Stimulated activated CD4-positive, alpha-beta T cell treated with anti-CD3 and anti-CD28 coated beads, Interleukin-1b, Interleukin-23, amount 100 ng/mL, for 24 hours (primary cell): ENCODE measurements around the gene POSTN.
"Not testable (repeated sequence)": the region's sequence is repeated elsewhere in the genome, so short reads cannot be mapped to it uniquely, and the experiment has no call there.

ENCODE experiments used
- DNase-seq, 4 experiments: peaks; one replicate each; pipeline ENCODE4 v3.0.0-alpha.2; 2020; ENCODE audit warnings: low read depth in 4 of 4, low spot score in 1 of 4

Gene POSTN

DNA sequence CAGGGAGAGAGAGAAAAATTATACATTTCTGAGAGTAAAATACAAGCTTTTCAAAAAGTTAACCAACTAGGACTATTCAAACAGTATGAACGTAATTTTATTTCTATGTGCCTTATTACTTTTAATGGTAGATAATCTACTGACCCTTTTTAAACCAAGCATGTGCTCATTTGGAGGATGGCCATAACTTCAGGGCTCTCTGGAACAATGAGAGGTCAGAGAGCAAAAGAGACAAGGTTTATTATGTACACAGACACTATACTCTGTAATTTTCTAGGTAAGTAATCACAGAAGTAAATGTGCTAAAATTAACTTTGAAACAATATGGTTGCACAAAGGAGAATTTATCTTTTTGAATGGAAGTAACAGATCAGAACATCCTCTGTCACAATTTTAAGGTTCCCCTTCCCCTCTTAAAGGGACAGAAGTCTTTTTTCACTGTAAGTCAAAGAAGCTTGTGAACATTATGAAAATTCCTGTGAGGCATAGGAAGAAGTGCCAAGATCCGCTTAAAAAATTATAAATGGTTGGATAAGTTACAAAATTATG is 1.0 kb downstream of the POSTN start:
- no peak for DNase-seq

DNA sequence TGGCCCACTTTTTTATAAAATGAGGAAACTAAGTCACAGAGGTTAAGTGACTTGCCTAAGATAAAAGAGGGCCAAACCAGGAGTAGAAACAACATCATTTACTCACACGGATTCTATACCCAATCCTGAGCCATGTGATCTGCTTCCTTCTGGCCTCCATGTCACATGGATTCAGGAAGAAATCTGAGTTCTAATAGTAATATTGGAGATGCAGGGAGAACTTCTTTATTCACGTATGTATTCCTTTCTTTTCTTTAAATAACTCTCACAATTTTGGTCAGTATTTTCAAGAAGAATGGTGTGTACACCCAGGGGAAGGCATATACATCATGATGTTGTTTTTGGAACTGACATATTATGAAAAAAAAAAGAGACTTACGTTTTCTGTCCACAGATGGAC is 1.8 kb downstream of the POSTN start:
- no peak for DNase-seq

DNA sequence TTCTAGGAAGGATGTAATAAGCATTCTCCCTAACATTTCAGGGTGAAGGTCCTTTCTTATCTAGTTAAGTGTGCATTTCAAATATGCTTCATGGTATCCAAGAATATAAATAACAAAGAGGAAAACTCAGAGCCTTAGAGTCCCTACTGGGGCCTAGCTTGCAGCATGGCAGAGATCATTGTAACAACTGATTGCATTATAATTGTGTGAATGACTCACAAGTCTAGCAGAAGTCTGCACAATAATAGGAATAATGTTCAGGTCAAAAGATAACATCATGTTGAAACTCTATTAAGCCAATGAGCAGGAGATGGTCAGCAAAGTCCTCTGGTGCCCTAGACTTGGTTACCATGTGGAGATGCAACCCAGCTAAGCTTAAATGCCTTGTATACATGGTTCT is 3.4 kb downstream of the POSTN start:
- DNase-seq: no peak

DNA sequence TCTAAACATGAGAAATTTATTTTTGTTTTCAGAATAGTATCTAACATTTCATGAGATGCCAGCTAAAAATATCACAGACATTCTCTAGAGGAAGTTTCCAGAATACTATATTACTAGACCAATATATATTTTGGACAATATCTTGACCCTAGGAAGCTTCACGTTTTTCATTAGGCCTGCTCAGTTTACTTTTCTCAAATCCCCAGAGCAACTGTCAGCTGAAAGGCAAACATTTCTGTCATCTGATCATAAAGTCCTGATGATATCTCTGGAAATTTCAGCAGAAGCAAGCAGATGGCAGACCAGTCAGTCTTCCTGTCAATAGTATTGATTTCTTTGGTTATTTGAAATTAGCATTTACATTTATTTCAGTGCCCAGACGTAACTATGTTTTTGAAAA is 4.0 kb downstream of the POSTN start:
- DNase-seq: no peak

DNA sequence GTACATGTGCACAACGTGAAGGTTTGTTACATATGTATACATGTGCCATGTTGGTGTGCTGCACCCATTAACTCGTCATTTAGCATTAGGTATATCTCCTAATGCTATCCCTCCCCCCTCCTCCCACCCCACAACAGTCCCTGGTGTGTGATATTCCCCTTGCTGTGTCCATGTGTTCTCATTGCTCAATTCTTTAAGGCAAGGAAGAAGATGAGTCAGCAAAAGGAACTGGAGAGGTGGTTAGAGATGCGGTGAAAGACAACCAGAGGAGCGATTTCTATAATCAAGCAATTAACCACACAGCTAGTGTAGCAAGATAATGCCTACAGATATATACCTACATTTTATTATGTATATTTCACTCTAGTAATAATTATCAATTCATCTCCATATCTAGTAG is 9.2 kb downstream of the POSTN start:
- DNase-seq: not testable (repeated sequence)

DNA sequence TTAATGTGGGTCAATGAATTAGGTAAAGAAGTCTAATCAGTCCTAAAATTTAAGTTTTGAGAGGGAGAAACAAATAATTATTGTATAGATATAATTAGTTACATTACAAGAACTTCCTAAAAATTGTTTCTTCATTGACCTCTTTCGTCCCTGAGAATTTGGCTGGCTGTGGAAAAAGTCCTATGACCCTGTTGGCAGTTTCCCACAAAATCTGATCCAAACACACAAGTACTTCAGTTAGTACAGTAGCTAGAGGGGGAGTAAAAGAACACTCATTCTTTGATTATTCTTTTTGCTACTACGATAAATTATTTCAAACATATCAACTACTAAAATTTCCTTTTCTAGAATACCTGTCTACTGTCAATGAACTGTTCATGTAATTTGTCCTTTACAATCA is 11.3 kb downstream of the POSTN start:
- DNase-seq: no peak

DNA sequence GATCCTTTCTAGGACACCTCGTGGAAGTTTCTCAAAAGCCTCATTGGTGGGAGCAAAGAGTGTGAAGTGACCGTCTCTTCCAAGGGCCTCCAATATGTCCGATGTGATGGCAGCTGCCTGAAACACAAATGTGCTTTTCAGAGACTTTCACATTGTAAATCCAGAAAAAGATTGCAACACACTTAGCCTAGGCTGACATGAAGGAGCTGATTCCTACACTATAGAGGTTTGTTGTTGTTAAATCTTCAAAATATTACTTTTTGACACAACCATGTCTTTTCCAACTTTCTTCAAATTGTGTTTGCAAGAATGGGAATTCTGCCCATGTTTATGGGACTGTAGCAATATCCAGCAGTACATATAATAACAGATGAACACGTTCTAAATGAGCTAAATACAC is 12.4 kb downstream of the POSTN start:
- no peak for DNase-seq

DNA sequence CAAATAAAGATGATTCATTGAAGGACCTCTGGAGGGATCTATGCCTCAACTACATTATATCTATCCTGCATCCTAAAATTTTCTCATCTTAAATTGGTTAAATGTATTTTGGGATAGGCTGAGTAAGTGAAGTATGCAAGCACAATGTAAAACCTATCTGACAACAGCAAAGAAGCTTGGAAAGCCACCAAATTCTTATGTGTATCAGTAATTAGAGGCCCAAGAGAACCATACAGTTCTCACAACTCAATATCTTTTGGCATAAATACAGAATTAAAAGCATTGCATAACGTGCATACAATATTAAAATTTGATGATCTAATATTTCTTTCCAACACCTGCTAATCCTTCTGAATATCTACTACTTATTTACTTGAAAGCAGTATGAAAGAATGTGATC is 13.0 kb downstream of the POSTN start:
- no peak for DNase-seq

DNA sequence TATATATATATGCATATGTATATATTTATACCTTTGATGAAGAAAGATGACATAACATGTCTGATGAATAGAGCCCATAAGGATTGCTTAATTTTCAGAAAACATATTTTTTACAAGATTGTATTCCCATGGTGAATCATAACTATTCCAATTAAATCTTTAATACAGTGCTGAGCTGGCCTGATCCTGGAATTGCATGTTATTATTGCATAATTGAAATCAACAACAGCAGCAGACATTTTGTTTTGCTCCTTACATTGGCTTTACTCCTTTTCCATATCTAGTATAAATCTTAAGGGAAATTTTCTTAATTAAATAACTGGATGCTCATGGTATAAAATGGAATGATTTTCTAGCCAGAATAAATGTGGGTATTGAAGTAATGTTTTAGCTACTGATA is 22.0 kb downstream of the POSTN start:
- no peak for DNase-seq

DNA sequence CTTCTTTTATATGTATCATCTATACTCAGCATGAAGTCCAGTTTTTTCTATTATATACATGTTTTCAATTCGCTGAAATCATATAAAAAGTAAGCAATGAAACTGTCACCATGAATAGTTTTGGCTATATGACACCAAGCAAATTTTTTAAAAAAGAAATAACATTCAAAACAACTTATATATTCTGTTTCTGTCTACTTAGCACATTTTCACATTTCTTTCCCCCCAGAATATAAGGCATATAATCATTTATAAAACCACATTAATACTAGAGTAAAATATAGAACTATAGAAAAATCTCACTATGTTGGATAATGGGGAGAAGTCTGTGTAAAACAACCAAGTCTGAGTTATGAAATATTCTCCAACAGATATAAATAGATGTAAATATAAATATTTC is 33.1 kb downstream of the POSTN start:
- DNase-seq: no peak

DNA sequence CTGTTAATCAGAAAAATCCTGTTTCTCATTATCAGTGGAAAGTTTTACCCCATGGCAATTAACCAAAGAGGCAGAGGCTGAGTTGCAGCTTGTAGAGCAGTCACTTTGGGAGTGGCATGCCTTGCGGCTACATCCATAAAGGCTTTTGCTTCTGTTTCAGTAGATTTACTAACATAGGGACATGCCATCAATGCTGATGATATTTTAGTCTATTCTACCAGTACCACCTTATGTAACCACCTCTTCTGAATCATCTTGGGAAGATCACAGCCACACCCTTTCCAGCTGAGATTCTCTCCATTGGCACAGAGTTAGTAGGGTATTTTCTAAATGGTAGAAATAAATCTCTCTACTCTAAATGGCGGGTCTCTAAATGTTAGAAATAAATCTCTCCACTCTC is 37.5 kb downstream of the POSTN start:
- no peak for DNase-seq

DNA sequence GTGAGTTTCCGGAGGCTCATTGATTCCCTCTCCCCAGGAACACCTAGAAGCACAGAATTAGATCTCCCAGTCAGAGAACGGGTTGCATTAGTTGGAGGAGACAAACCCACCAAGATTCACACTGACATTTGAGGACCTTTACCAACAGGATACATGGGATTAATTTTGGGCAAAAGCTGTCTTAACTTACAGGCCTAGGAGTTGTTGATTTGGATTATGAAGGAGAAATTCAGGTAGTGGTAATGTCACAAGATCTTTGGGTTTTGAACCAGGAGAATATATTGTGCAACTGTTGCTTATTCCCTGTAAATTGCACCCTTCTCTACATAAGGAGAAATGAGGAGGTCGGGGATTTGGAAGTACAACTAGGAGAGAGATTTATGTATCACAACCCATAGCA is 38.0 kb downstream of the POSTN start:
- no peak for DNase-seq

DNA sequence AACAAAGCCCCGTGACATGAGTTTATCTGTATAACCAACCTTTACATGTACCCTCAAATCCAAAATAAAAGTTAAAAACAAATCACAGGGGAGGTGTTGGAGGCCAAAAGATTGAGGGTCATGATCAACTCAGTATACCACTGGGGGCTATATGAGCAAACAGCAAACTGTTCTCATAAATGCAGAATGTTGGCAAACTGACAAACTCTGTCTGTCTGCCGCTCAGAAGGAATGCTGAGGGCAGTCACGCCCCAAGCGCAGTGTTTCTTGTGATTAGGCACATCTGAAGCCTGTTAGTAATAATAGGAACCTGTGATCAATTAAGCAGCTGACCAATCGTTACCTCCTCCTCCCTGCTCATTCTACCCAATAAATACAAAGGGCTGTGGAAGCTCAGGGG is 39.8 kb downstream of the POSTN start:
- DNase-seq: not testable (repeated sequence)

DNA sequence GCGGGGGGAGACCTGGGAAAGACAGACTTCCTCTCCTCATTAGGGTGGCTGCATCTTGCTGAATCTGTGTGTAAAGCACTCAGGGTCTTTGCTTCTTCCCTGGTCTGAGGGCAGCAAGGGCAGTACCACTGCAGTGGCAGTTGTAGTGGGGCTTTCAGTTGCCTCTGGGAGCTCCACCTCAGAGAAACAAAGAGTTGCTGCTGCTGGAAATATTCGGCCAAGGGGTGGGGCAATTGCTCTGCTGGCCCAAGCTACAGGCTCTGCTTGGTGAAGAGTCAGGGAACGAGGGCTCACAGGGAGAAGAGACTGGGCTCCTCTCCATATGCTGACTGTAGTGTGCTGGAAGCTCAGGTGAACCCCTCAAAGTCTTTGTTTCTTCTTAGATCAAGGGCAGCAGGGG is 52.5 kb downstream of the POSTN start:
- DNase-seq: no peak

DNA sequence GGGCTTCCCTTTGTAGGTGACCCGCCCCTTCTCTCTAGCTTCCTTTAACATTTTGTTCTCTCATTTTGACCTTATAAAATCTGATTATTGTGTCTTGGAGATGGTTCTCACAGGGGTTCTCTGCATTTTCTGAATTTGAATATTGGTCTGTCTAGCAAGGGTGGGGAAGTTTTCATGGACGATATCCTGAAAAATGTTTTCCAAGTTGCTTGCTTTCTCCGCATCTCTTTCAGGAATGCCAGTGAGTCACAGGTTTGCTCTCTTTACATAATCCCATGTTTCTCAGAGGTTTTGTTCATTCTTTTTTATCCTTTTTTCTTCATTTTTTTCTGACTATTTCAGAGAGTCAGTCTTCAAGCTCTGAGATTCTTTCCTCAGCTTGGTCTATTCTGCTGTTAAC is 53.6 kb downstream of the POSTN start:
- DNase-seq: no peak

DNA sequence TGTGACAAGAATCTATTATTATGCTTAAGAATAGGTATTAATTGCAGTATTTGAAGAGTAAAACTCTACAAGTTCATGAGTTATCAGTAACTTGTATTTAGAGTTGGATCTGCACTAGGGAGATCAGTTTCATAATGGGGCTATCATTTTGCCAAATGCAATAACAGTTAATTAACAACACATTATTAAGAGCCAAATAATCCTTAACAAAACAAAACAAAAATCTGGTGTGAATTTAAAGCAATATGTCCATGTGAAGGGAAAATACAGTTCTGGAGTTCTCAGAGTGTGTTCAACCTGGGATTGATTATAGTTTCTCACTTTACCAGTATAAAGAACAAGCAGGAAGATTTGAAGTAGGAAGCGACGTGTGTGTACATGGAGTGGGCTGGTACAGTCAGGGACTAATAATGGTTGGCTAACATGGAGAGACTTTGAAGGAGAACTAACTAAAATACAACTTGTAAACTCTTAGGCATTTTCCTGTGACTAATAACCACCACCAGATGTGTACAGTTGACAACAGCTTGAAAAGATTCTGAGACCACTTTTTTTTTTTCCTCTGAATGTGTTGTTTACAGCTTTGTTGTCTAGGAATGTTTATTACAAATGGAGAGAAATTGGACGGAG is 58.5 kb downstream of the POSTN start:
- no peak for DNase-seq

DNA sequence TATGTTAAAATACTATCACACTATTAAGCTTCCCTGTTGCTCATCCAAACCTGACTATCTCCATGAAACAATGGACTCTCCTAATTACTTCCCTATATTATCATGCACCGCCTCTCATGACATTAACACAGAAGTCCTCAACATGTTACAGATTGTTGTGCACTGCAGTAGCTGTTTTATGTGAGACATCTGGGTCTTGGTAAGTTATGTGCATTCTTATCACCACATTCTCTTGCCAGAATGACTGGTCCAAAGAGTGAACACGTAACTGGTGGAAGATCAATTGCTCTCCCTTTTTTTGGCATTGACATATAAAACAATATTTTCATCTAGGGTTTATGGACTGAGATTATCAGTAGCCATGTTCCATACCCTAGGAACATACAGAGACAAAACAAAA is 59.4 kb downstream of the POSTN start:
- no peak for DNase-seq

DNA sequence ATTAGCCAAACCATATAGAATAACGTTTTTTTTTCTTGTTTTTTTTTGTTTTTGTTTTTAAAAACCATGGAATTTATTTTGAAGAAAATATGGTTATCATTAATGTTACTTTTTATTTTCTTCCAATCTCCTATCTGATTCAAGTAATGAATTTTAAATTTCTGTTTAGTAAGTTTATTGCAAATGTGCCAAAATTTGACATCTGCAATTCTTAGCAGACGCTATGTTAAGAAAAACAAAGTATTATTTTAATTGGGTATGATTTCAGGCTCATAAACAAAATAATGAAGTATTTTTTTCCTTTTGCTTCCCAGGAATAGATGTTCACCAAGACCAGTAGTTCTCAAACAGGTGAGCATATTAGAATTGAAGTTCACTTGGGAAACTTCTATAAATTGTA is 63.1 kb downstream of the POSTN start:
- DNase-seq: no peak

DNA sequence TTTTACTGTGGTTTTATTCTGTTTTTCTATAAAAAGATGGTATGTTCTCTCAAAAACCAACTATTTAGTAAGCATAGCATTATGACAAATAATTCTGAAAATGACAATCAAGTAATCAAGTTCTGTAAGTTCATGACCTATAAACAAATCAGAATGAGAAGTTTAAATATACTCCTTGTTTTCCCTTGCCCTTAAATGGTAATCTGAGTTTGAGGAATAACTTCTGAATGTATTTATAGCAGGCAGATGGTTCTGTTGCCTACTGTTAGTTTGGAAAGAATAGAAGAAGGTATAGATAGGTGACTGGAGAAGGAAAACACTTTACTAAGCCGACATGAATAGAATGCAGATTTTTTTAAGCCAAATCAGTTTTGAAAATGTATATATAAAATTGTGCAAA is 63.9 kb downstream of the POSTN start:
- no peak for DNase-seq

DNA sequence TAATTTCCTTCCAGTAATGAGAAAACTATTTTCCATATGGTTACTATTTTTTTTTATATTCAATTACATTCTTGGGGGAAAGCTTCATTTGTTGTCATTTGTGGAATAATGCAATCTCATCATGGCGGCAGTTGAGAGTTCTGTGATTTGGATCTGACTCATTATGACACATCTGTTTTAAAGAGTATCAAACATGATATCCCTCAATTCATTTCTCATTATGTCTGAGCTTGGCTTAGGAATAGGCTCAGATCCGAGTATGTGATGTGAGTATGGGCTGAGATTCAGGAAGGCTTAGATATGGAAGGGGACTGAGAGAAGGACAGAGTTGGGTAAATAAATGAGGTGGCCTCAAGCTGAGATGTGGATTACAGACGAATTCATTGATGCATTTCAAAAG is 64.4 kb downstream of the POSTN start:
- no peak for DNase-seq

DNA sequence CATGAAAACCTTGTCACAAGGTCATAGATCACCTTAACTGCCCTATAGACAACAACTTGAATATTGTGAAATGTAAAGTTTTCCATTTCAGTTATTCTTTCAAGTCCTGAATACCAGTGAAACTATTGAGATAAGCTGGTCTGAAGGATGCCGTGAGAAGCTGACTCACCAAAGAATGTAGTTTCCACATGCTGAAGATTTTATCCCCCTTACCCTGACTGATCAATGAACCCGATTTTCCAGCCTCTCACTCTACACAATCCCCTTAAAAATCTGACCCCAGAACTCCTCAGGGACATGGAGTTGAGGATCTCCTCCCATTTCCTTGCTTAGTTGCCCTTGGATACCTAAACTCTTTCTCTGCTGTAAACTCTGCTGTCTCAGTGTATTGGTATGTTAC is 67.5 kb downstream of the POSTN start:
- no peak for DNase-seq

DNA sequence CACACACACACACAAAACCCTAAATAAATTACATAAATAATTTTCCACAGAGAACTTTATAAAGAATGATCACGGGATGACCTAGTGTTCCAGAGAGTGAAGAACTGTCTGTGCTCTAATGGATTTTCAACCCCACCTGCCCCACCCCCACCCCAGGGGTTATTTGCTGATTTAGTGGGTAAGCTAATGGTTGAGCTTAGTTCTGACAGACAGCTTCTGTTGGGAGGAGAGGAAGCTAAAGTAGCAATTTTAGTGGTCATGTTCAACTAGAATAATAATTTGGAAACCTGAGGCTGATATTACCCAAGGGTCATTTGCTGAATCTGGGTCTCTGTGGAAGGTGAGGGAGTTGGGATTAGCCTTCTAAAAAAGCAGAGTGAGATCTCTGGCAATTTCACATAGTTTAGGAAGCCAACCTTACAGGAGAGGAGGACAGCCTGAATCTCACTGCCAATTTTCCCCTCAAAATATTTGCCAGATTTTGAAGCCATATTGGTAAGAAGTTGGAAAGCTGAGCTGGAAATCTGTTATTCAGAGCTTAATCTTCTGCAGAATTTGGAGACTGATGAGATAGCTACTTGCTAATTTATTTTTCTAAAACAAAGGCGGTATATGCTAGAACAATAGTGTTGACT is 68.7 kb downstream of the POSTN start:
- no peak for DNase-seq
